ENCODE measurements around the gene DUSP6.

GRCh38 chr12:89316705-89317139 lies 35.6 kb downstream of the DUSP6 start:
- TF ChIP-seq CTCF (IDR thresholded peaks at IDR 0.05) (no peak), ZFX (IDR thresholded peaks at IDR 0.05; ENCODE audit: borderline replicate concordance) (no peak)
